ENCODE results near the gene HMCN2.
"Not testable (repeated sequence)": the region's sequence is repeated elsewhere in the genome, so short reads cannot be mapped to it uniquely, and the experiment has no call there.

HMCN2 gene

GRCh38 chr9:130336885-130337284, 71.3 kb downstream of the HMCN2 start:
- H3K79me2 ChIP-seq (ENCODE audit: low read length): no peaks in the 10 kb centered on the region

GRCh38 chr9:130337318-130337717, 71.8 kb downstream of the HMCN2 start:
- H3K4me1 ChIP-seq (ENCODE audit: low read length): no peaks in the 10 kb centered on the region
- no peaks in the 10 kb centered on the region for H4K20me1 ChIP-seq (ENCODE audit: insufficient read depth, low read length)
- H3K27ac ChIP-seq (ENCODE audit: low read length): no peak overlapping the region
- no peaks in the 10 kb centered on the region for H3K36me3 ChIP-seq (replicated peaks; ENCODE audit: low read depth, low read length)
- H3K9me3 ChIP-seq (ENCODE audit: insufficient read depth, low read length): no peaks in the 10 kb centered on the region
- no peaks in the 10 kb centered on the region for H3K79me2 ChIP-seq (ENCODE audit: low read length)
- no peak overlapping the region for H2AFZ ChIP-seq (ENCODE audit: low read depth, low read length)
- H3K9ac ChIP-seq (ENCODE audit: low read length): no peak overlapping the region
- peaks cover 5% of the 10 kb centered on the region; the same call in 1 of the 2 replicates for H3K27me3 ChIP-seq (ENCODE audit: low read depth, low read length)
- TF ChIP-seq EZH2phosphoT487 (IDR thresholded peaks at IDR 0.05; ENCODE audit: low read depth) (no peak), CTCF (IDR thresholded peaks at IDR 0.05; ENCODE audit: low read depth, low read length) (no peak)
- no peak overlapping the region for H3K4me3 ChIP-seq (ENCODE audit: low read length)
- no peak overlapping the region for H3K4me2 ChIP-seq (ENCODE audit: low read length)

More at GRCh38 chr9:130336885-130337284, 71.3 kb downstream of the HMCN2 start:
- Histone ChIP-seq H3K27ac (ENCODE audit: low read length) (no peak overlapping the region), H2AFZ (ENCODE audit: low read depth, low read length) (no peak overlapping the region), H3K9ac (ENCODE audit: low read length) (no peak overlapping the region), H3K27me3 (ENCODE audit: low read depth, low read length) (peaks cover 5% of the 10 kb centered on the region; the same call in 1 of the 2 replicates), H4K20me1 (ENCODE audit: insufficient read depth, low read length) (no peaks in the 10 kb centered on the region), H3K4me1 (ENCODE audit: low read length) (no peaks in the 10 kb centered on the region), H3K9me3 (ENCODE audit: insufficient read depth, low read length) (no peaks in the 10 kb centered on the region), H3K36me3 (replicated peaks; ENCODE audit: low read depth, low read length) (no peaks in the 10 kb centered on the region), H3K4me2 (ENCODE audit: low read length) (no peak overlapping the region), H3K4me3 (ENCODE audit: low read length) (no peak overlapping the region)
- TF ChIP-seq CTCF (IDR thresholded peaks at IDR 0.05; ENCODE audit: low read depth, low read length) (no peak), EZH2phosphoT487 (IDR thresholded peaks at IDR 0.05; ENCODE audit: low read depth) (no peak)

GRCh38 chr9:130337784-130338380, 72.3 kb downstream of the HMCN2 start:
- H4K20me1 ChIP-seq (ENCODE audit: insufficient read depth, low read length): no peaks in the 10 kb centered on the region
- H3K9me3 ChIP-seq (ENCODE audit: insufficient read depth, low read length): no peaks in the 10 kb centered on the region
- H3K79me2 ChIP-seq (ENCODE audit: low read length): no peaks in the 10 kb centered on the region
- peaks cover 5% of the 10 kb centered on the region; the same call in 1 of the 2 replicates for H3K27me3 ChIP-seq (ENCODE audit: low read depth, low read length)
- TF ChIP-seq EZH2phosphoT487 (IDR thresholded peaks at IDR 0.05; ENCODE audit: low read depth) (no peak), CTCF (IDR thresholded peaks at IDR 0.05; ENCODE audit: low read depth, low read length) (no peak)
- no peaks in the 10 kb centered on the region for H3K4me1 ChIP-seq (ENCODE audit: low read length)
- H3K9ac ChIP-seq (ENCODE audit: low read length): no peak overlapping the region
- no peak overlapping the region for H3K4me2 ChIP-seq (ENCODE audit: low read length)
- H3K36me3 ChIP-seq (replicated peaks; ENCODE audit: low read depth, low read length): no peaks in the 10 kb centered on the region
- H3K27ac ChIP-seq (ENCODE audit: low read length): no peak overlapping the region
- no peak overlapping the region for H2AFZ ChIP-seq (ENCODE audit: low read depth, low read length)
- no peak overlapping the region for H3K4me3 ChIP-seq (ENCODE audit: low read length)

GRCh38 chr9:130338891-130339290, 73.3 kb downstream of the HMCN2 start:
- not testable (repeated sequence) for H3K9ac ChIP-seq (ENCODE audit: low read length); H3K4me1 ChIP-seq (ENCODE audit: low read length); H3K36me3 ChIP-seq (replicated peaks; ENCODE audit: low read depth, low read length); H4K20me1 ChIP-seq (ENCODE audit: insufficient read depth, low read length); H3K27me3 ChIP-seq (ENCODE audit: low read depth, low read length); H3K79me2 ChIP-seq (ENCODE audit: low read length); H3K4me3 ChIP-seq (ENCODE audit: low read length); H3K27ac ChIP-seq (ENCODE audit: low read length); H3K9me3 ChIP-seq (ENCODE audit: insufficient read depth, low read length); H3K4me2 ChIP-seq (ENCODE audit: low read length); H2AFZ ChIP-seq (ENCODE audit: low read depth, low read length)

All from OCI-LY3 (cell line).